Kidney (tissue), 14 donors: ENCODE data around the gene NPHP4. TPM values are rescaled to one million over a fixed set of nuclear protein-coding genes. Genes with fewer than 3 reads are reported as not detected.

ENCODE experiments used
- DNase-seq, 5 donors: peaks; one replicate each; pipeline ENCODE4 v3.0.0-alpha.2; 2013 to 2020
- FAIRE-seq: peaks from 2 replicates; lab custom pipeline; 2012; peaks lifted over from hg19 to GRCh38; lab: Jason Lieb, UNC
- H3K27ac ChIP-seq, 2 donors: one replicate each; pipeline ENCODE4 v1.7.0; 2013; ENCODE audit warnings: low read depth in 2 of 2, low read length in 2 of 2, inconsistent platforms in 1 of 2
- H3K27me3 ChIP-seq: one replicate; pipeline ENCODE4 v1.7.1; 2013; ENCODE audit warnings: low read length, inconsistent platforms; ENCODE audit not compliant: control insufficient read depth, insufficient read depth
- H3K36me3 ChIP-seq, 3 donors: one replicate each; pipeline versions ENCODE4 v1.7.0 to v1.7.1; 2013; ENCODE audit warnings: low read length in 3 of 3, control low read depth in 1 of 3, inconsistent platforms in 1 of 3; ENCODE audit not compliant: insufficient read depth in 3 of 3, control insufficient read depth in 2 of 3
- H3K4me1 ChIP-seq, 3 donors: one replicate each; pipeline versions ENCODE4 v1.7.0 to v1.7.1; 2013; ENCODE audit warnings: low read length in 3 of 3, inconsistent platforms in 1 of 3, low read depth in 1 of 3; ENCODE audit not compliant: control insufficient read depth in 2 of 3, insufficient read depth in 2 of 3
- H3K4me3 ChIP-seq, 3 donors: one replicate each; pipeline versions ENCODE4 v1.7.0 to v1.8.1; 2013; ENCODE audit warnings: low read length in 3 of 3, control low read depth in 1 of 3, inconsistent platforms in 1 of 3
- H3K9ac ChIP-seq, 3 donors: one replicate each; pipeline versions ENCODE4 v1.7.0 to v1.7.1; 2013; ENCODE audit warnings: low read length in 3 of 3, control low read depth in 1 of 3, inconsistent platforms in 1 of 3
- H3K9me3 ChIP-seq, 3 donors: one replicate each; pipeline versions ENCODE4 v1.7.0 to v1.7.1; 2013; ENCODE audit warnings: low read length in 3 of 3, control low read depth in 1 of 3, inconsistent platforms in 1 of 3; ENCODE audit not compliant: control insufficient read depth in 2 of 3, insufficient read depth in 1 of 3
- CTCF ChIP-seq: IDR thresholded peaks from 3 replicates; pipeline ENCODE4 v1.5.1; 2012; ENCODE audit warnings: mild to moderate bottlenecking, moderate library complexity, borderline replicate concordance; ENCODE audit not compliant: insufficient read depth; ENCODE audit errors: extremely low read depth
- intact Hi-C: fragments of 100-400 bp; cut with DNase I; formaldehyde crosslinking; loops from one replicate; pipeline ENCODE4 v1.11.1; 2022
- polyA plus RNA-seq: library from polyadenylated mRNA; stranded (reverse); fragments of 350-450 nt; fragmentation: Illumina TruSeq; extraction: RNeasy Lipid Tissue Mini Kit (QIAGEN cat#74804); gene quantifications from one replicate; pipeline ENCODE4 v1.2.3, GENCODE V29; 2014; ENCODE audit warnings: low read depth, low replicate concordance; ENCODE audit not compliant: insufficient read depth
- total RNA-seq: library from RNA; stranded (reverse); fragmentation: NEBNext Ultra II Directional; extraction: Animal tissue kit (Norgen Biotek cat#: 25700); gene quantifications from one replicate; pipeline ENCODE4 v1.2.1, GENCODE V29; 2021
- donor health status: control.
- donor health status: control.
- donor health status: control.
- donor health status: control.
- donor health status: control.
- donor health status: DM: yes; HTN: yes; CAD: no.
- donor health status: Normal renal cell carcinoma (clear cell type).

NPHP4 gene
- total and polyA plus RNA-seq, 2 donors from 2014 or later = 2.9 to 16.1 TPM

DNA sequence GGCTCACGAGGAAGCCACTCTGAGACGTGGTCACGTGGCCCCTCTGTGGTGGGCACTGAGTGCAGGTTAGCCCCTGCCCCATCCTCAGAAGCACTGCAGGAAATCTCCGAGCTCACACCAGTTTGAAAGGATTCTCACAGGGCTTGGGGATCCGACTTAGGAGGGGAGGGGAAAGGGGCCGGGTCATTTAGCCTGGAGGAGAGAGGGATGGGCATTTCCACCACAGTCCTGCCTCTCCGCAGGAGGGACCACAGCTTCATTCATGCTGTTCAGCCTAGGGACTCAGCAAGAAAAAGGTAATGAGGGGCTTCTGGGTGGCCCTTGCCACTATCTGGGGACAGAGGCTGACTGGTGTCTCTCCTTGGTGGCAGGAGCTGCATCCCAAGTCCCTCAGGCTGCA lies 126.5 kb downstream of the NPHP4 start:
- intact Hi-C loops = no loop called here
- Histone ChIP-seq H3K4me1 (no peaks in the 10 kb centered on the region), H3K9ac (no peak overlapping the region), H3K36me3 (peaks cover 4 to 11% (median 5%) of the 10 kb centered on the region in 3 donors), H3K9me3 (peaks cover 0 to 2% (median 2%) of the 10 kb centered on the region in 3 donors), H3K4me3 (no peak overlapping the region), H3K27me3 (no peaks in the 10 kb centered on the region), H3K27ac (no peak overlapping the region)
- no peak for TF ChIP-seq CTCF
- no peak for DNase-seq
- no peak for FAIRE-seq

DNA sequence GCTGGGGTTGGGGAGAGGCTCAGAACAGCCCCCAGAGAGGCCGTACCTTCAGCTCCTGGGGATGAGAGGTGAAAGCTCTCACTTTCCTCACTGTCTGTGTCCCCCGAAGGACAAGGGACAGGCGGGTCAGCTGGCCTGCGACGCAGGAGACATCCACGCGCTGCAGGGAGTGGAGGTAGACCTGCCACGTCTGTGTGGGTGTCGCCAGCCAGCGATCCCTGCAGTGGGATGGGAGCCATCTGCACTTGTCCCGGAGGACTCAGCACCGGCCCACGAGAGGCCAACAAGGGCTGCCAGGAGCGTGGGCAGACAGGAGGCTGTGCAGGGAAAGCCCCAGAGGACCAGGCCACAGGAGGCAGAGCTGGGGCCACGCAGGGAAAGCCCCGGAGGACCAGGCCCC lies 127.2 kb downstream of the NPHP4 start:
- FAIRE-seq = no peak
- H3K4me1 ChIP-seq = no peaks in the 10 kb centered on the region
- H3K27me3 ChIP-seq = no peaks in the 10 kb centered on the region
- peaks cover 0 to 2% (median 0%) of the 10 kb centered on the region in 3 donors for H3K9me3 ChIP-seq
- peaks cover 4 to 11% (median 6%) of the 10 kb centered on the region in 3 donors for H3K36me3 ChIP-seq
- H3K27ac ChIP-seq = no peak overlapping the region
- H3K4me3 ChIP-seq = no peak overlapping the region
- no peak overlapping the region for H3K9ac ChIP-seq
- intact Hi-C loops = no loop called here
- DNase-seq = no peak
- TF ChIP-seq CTCF = no peak

GRCh38 chr1:5864256-5864655 lies 128.0 kb downstream of the NPHP4 start:
- DNase-seq = no peak
- Histone ChIP-seq H3K9me3 (peaks cover 0 to 2% (median 0%) of the 10 kb centered on the region in 3 donors), H3K27ac (no peak overlapping the region), H3K4me1 (no peaks in the 10 kb centered on the region), H3K9ac (no peak overlapping the region), H3K27me3 (no peaks in the 10 kb centered on the region), H3K4me3 (no peak overlapping the region), H3K36me3 (peaks cover 4 to 11% (median 6%) of the 10 kb centered on the region in 3 donors)
- FAIRE-seq = no peak
- TF ChIP-seq CTCF = no peak
- intact Hi-C loops = no loop called here

- Histone ChIP-seq H3K9me3 (no peaks in the 10 kb centered on the region), H3K4me1 (no peaks in the 10 kb centered on the region), H3K36me3 (peaks cover 0 to 11% (median 6%) of the 10 kb centered on the region in 3 donors), H3K4me3 (no peak overlapping the region), H3K27ac (no peak overlapping the region), H3K9ac (no peak overlapping the region), H3K27me3 (no peaks in the 10 kb centered on the region)
- DNase-seq (no peak), FAIRE-seq (no peak)
- TF ChIP-seq CTCF = no peak
- intact Hi-C loops = no loop called here
Observed at GRCh38 chr1:5863238-5863637, 129.0 kb downstream of the NPHP4 start.
